RPMI7951 (cell line): Measurements from ENCODE around the gene ITGB6. TPM values are rescaled to one million over a fixed set of nuclear protein-coding genes. Genes with fewer than 3 reads are reported as not detected.
"Not testable (repeated sequence)": the region's sequence is repeated elsewhere in the genome, so short reads cannot be mapped to it uniquely, and the experiment has no call there.

ENCODE experiments used
- DNase-seq: peaks from one replicate; pipeline ENCODE4 v3.0.0-alpha.2; 2012; ENCODE audit warnings: low read depth
- total RNA-seq: library from RNA; depleted of rRNA; stranded (reverse); fragments of >200 nt; shearing (Covaris generic); gene quantifications from 2 replicates; pipeline ENCODE4 v1.2.3, GENCODE V29; 2014

ITGB6 gene
- total RNA-seq, 1 experiment from 2014 or later = 0.36 TPM

- DNase-seq = no peak
Observed at GRCh38 chr2:160139991-160140390, 60.1 kb downstream of the ITGB6 start.

- DNase-seq = no peak
Observed at GRCh38 chr2:160139350-160139749, 60.7 kb downstream of the ITGB6 start.

GRCh38 chr2:160138406-160138805, 61.7 kb downstream of the ITGB6 start:
- no peak for DNase-seq

- no peak for DNase-seq
Observed at GRCh38 chr2:160137464-160137863, 62.6 kb downstream of the ITGB6 start.

- DNase-seq = no peak
Observed at GRCh38 chr2:160132761-160133160, 67.3 kb downstream of the ITGB6 start.

- DNase-seq = no peak
Observed at GRCh38 chr2:160126756-160127155, 73.3 kb downstream of the ITGB6 start.

- DNase-seq = no peak
Observed at GRCh38 chr2:160126315-160126714, 73.8 kb downstream of the ITGB6 start.

- DNase-seq = peak; percentile 84
Observed at GRCh38 chr2:160125828-160126227, 74.2 kb downstream of the ITGB6 start.

GRCh38 chr2:160125366-160125765, 74.7 kb downstream of the ITGB6 start:
- no peak for DNase-seq

- DNase-seq = no peak
Observed at GRCh38 chr2:160124571-160124970, 75.5 kb downstream of the ITGB6 start.

GRCh38 chr2:160114721-160115120, 85.4 kb downstream of the ITGB6 start:
- DNase-seq = not testable (repeated sequence)

GRCh38 chr2:160114020-160114419, 86.1 kb downstream of the ITGB6 start:
- no peak for DNase-seq

- peak; percentile 25 for DNase-seq
Observed at GRCh38 chr2:160111951-160112798, 87.9 kb downstream of the ITGB6 start.

- DNase-seq = no peak
Observed at GRCh38 chr2:160110674-160111239, 89.3 kb downstream of the ITGB6 start.

GRCh38 chr2:160109939-160110673, 90.0 kb downstream of the ITGB6 start:
- peak; percentile 82 for DNase-seq

- no peak for DNase-seq
Observed at GRCh38 chr2:160109243-160109642, 90.8 kb downstream of the ITGB6 start.

- DNase-seq = no peak
Observed at GRCh38 chr2:160108646-160109045, 91.4 kb downstream of the ITGB6 start.

GRCh38 chr2:160105366-160105765, 94.7 kb downstream of the ITGB6 start:
- DNase-seq = no peak

- no peak for DNase-seq
Observed at GRCh38 chr2:160104115-160104514, 96.0 kb downstream of the ITGB6 start.

- no peak for DNase-seq
Observed at GRCh38 chr2:160097326-160097725, 102.7 kb downstream of the ITGB6 start.

GRCh38 chr2:160096409-160096808, 103.7 kb downstream of the ITGB6 start:
- DNase-seq = no peak

- DNase-seq = no peak
Observed at GRCh38 chr2:160092445-160092844, 107.6 kb downstream of the ITGB6 start.

- peak; percentile 60 for DNase-seq
Observed at GRCh38 chr2:160091381-160091780, 108.7 kb downstream of the ITGB6 start.
